ENCODE data around the gene HDAC4.

The HDAC4 gene

GRCh38 chr2:239310401-239311061, 90.3 kb downstream of the HDAC4 start:
- Histone ChIP-seq H3K27me3 (ENCODE audit: insufficient read depth, low read length) (no peaks in the 10 kb centered on the region), H3K9ac (ENCODE audit: low read depth, low read length) (no peak overlapping the region), H3K4me1 (ENCODE audit: insufficient read depth, low read length) (peaks cover 3% of the 10 kb centered on the region; the same call in 1 of the 2 replicates), H3K9me3 (ENCODE audit: insufficient read depth, low read depth, low read length) (peaks cover 10% of the 10 kb centered on the region; the same call in 1 of the 2 replicates), H3K4me3 (ENCODE audit: low read length) (no peak overlapping the region), H3K27ac (ENCODE audit: low read length) (no peak overlapping the region), H3K36me3 (ENCODE audit: insufficient read depth, low read depth, low read length) (peaks cover 7% of the 10 kb centered on the region; the same call in 1 of the 2 replicates)

GRCh38 chr2:239309398-239310245, 91.2 kb downstream of the HDAC4 start:
- Histone ChIP-seq H3K27ac (ENCODE audit: low read length) (no peak overlapping the region), H3K4me1 (ENCODE audit: insufficient read depth, low read length) (peaks cover 3% of the 10 kb centered on the region; the same call in 1 of the 2 replicates), H3K27me3 (ENCODE audit: insufficient read depth, low read length) (no peaks in the 10 kb centered on the region), H3K9me3 (ENCODE audit: insufficient read depth, low read depth, low read length) (0 out of 2 replicates have a peak, but pooled peaks cover 2% of the 10 kb centered on the region), H3K9ac (ENCODE audit: low read depth, low read length) (no peak overlapping the region), H3K4me3 (ENCODE audit: low read length) (no peak overlapping the region), H3K36me3 (ENCODE audit: insufficient read depth, low read depth, low read length) (peaks cover 7% of the 10 kb centered on the region; the same call in 1 of the 2 replicates)

GRCh38 chr2:239308661-239309397, 92.0 kb downstream of the HDAC4 start:
- Histone ChIP-seq H3K4me3 (ENCODE audit: low read length) (no peak overlapping the region), H3K27me3 (ENCODE audit: insufficient read depth, low read length) (no peaks in the 10 kb centered on the region), H3K9ac (ENCODE audit: low read depth, low read length) (no peak overlapping the region), H3K4me1 (ENCODE audit: insufficient read depth, low read length) (peaks cover 3% of the 10 kb centered on the region; the same call in 1 of the 2 replicates), H3K9me3 (ENCODE audit: insufficient read depth, low read depth, low read length) (no peaks in the 10 kb centered on the region), H3K27ac (ENCODE audit: low read length) (no peak overlapping the region), H3K36me3 (ENCODE audit: insufficient read depth, low read depth, low read length) (peaks cover 7% of the 10 kb centered on the region; the same call in 1 of the 2 replicates)

GRCh38 chr2:239307921-239308613, 92.8 kb downstream of the HDAC4 start:
- Histone ChIP-seq H3K27me3 (ENCODE audit: insufficient read depth, low read length) (no peaks in the 10 kb centered on the region), H3K9me3 (ENCODE audit: insufficient read depth, low read depth, low read length) (no peaks in the 10 kb centered on the region), H3K9ac (ENCODE audit: low read depth, low read length) (no peak overlapping the region), H3K4me3 (ENCODE audit: low read length) (no peak overlapping the region), H3K36me3 (ENCODE audit: insufficient read depth, low read depth, low read length) (peaks cover 7% of the 10 kb centered on the region; the same call in 1 of the 2 replicates), H3K4me1 (ENCODE audit: insufficient read depth, low read length) (peaks cover 3% of the 10 kb centered on the region; the same call in 1 of the 2 replicates), H3K27ac (ENCODE audit: low read length) (no peak overlapping the region)

GRCh38 chr2:239307221-239307569, 93.6 kb downstream of the HDAC4 start:
- Histone ChIP-seq H3K4me3 (ENCODE audit: low read length) (no peak overlapping the region), H3K9ac (ENCODE audit: low read depth, low read length) (no peak overlapping the region)

GRCh38 chr2:239306274-239307220, 94.3 kb downstream of the HDAC4 start:
- no peak overlapping the region for H3K4me3 ChIP-seq (ENCODE audit: low read length)
- H3K9ac ChIP-seq (ENCODE audit: low read depth, low read length) = no peak overlapping the region
- no peaks in the 10 kb centered on the region for H3K27me3 ChIP-seq (ENCODE audit: insufficient read depth, low read length)
- H3K9me3 ChIP-seq (ENCODE audit: insufficient read depth, low read depth, low read length) = no peaks in the 10 kb centered on the region
- peaks cover 7% of the 10 kb centered on the region; the same call in 1 of the 2 replicates for H3K36me3 ChIP-seq (ENCODE audit: insufficient read depth, low read depth, low read length)
- H3K4me1 ChIP-seq (ENCODE audit: insufficient read depth, low read length) = peaks cover 3% of the 10 kb centered on the region; the same call in 1 of the 2 replicates
- H3K27ac ChIP-seq (ENCODE audit: low read length) = no peak overlapping the region

More at GRCh38 chr2:239307221-239307569, 93.6 kb downstream of the HDAC4 start:
- no peak overlapping the region for H3K27ac ChIP-seq (ENCODE audit: low read length)
- no peaks in the 10 kb centered on the region for H3K9me3 ChIP-seq (ENCODE audit: insufficient read depth, low read depth, low read length)
- H3K36me3 ChIP-seq (ENCODE audit: insufficient read depth, low read depth, low read length) = peaks cover 7% of the 10 kb centered on the region; the same call in 1 of the 2 replicates
- no peaks in the 10 kb centered on the region for H3K27me3 ChIP-seq (ENCODE audit: insufficient read depth, low read length)
- peaks cover 3% of the 10 kb centered on the region; the same call in 1 of the 2 replicates for H3K4me1 ChIP-seq (ENCODE audit: insufficient read depth, low read length)

GRCh38 chr2:239305771-239306170, 95.0 kb downstream of the HDAC4 start:
- Histone ChIP-seq H3K27me3 (ENCODE audit: insufficient read depth, low read length) (no peaks in the 10 kb centered on the region), H3K4me1 (ENCODE audit: insufficient read depth, low read length) (peaks cover 3% of the 10 kb centered on the region; the same call in 1 of the 2 replicates), H3K27ac (ENCODE audit: low read length) (no peak overlapping the region), H3K4me3 (ENCODE audit: low read length) (no peak overlapping the region), H3K9me3 (ENCODE audit: insufficient read depth, low read depth, low read length) (no peaks in the 10 kb centered on the region), H3K36me3 (ENCODE audit: insufficient read depth, low read depth, low read length) (no peaks in the 10 kb centered on the region), H3K9ac (ENCODE audit: low read depth, low read length) (no peak overlapping the region)

GRCh38 chr2:239305222-239305575, 95.6 kb downstream of the HDAC4 start:
- H3K4me3 ChIP-seq (ENCODE audit: low read length) = no peak overlapping the region

GRCh38 chr2:239304533-239305221, 96.1 kb downstream of the HDAC4 start:
- no peaks in the 10 kb centered on the region for H3K9me3 ChIP-seq (ENCODE audit: insufficient read depth, low read depth, low read length)
- H3K27me3 ChIP-seq (ENCODE audit: insufficient read depth, low read length) = no peaks in the 10 kb centered on the region
- no peaks in the 10 kb centered on the region for H3K36me3 ChIP-seq (ENCODE audit: insufficient read depth, low read depth, low read length)
- H3K27ac ChIP-seq (ENCODE audit: low read length) = no peak overlapping the region
- no peak overlapping the region for H3K9ac ChIP-seq (ENCODE audit: low read depth, low read length)
- H3K4me1 ChIP-seq (ENCODE audit: insufficient read depth, low read length) = peaks cover 3% of the 10 kb centered on the region; the same call in 1 of the 2 replicates
- H3K4me3 ChIP-seq (ENCODE audit: low read length) = no peak overlapping the region

More at GRCh38 chr2:239305222-239305575, 95.6 kb downstream of the HDAC4 start:
- Histone ChIP-seq H3K27me3 (ENCODE audit: insufficient read depth, low read length) (no peaks in the 10 kb centered on the region), H3K36me3 (ENCODE audit: insufficient read depth, low read depth, low read length) (no peaks in the 10 kb centered on the region), H3K27ac (ENCODE audit: low read length) (no peak overlapping the region), H3K9me3 (ENCODE audit: insufficient read depth, low read depth, low read length) (no peaks in the 10 kb centered on the region), H3K9ac (ENCODE audit: low read depth, low read length) (no peak overlapping the region), H3K4me1 (ENCODE audit: insufficient read depth, low read length) (peaks cover 3% of the 10 kb centered on the region; the same call in 1 of the 2 replicates)

All from iPS-20b (cell line).